Esophagus squamous epithelium (tissue), 4 donors: Measurements from ENCODE around the gene GEMIN4.
"Not testable (repeated sequence)": the region's sequence is repeated elsewhere in the genome, so short reads cannot be mapped to it uniquely, and the experiment has no call there.

ENCODE experiments used
- CTCF ChIP-seq, 6 experiments: fragments of 450-650 bp in 4 of 6; fragments of 200-600 bp in 2 of 6; sonication (generic) in 2 of 6; IDR thresholded peaks; one replicate each; pipeline ENCODE4 v1.5.1; 2016 to 2019; ENCODE audit warnings: antibody characterized with exemption in 6 of 6, mild to moderate bottlenecking in 4 of 6, moderate library complexity in 4 of 6
- POLR2A ChIP-seq, 4 donors: fragments of 450-650 bp; IDR thresholded peaks; one replicate each; pipeline ENCODE4 v1.6.1; 2017; ENCODE audit warnings: antibody characterized with exemption in 4 of 4, mild to moderate bottlenecking in 4 of 4, moderate library complexity in 3 of 4

GRCh38 chr17:749359-749758 lies 2.7 kb downstream of the GEMIN4 start:
- not testable (repeated sequence) for TF ChIP-seq CTCF, POLR2A (IDR thresholded peaks at IDR 0.05)
